ENCODE data around the gene PCYT2.

The PCYT2 gene

DNA sequence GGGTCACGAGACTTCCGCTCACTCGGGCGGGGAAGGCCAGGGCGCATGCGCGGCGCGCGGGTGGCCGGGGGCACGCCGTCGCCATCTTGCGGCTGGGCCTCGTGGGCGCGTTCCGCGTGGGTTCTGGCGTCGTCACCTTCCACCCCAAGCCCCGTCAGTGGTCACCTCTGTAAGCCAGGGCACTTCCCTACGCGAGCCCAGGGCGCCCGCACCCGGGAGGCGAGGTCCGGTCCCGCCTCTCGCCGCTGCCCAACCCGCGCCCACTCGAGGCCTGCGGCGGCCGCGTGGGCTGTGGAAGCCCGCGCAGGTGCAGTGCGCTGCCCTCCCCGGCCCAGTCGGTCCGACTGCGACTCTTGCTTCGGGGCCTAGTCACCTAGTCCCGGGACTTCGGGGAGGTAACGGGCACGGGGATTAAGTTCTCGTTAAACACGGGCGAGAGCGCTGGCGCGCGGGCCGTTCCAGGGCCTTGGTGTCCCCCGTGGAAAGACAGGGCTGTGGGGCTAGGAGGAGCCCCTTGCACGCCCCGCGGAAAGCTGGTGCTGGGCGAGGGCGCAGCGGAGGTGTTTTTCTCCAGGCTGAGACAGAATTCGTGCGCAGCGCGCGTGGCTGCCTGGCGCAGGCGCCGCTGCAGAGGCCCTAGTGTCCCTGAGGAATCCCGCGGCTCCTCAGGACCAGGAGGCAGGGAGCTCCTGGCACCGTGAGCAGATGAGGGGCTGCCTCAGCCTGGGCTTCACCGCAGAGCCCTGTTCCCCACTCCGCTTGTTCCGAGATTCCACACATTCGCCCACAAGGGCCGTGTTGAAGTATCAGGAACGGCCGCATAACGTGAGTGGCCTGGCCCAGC lies 39.6 kb downstream of the PCYT2 start (continued):
- TF ChIP-seq, protein P1, sequence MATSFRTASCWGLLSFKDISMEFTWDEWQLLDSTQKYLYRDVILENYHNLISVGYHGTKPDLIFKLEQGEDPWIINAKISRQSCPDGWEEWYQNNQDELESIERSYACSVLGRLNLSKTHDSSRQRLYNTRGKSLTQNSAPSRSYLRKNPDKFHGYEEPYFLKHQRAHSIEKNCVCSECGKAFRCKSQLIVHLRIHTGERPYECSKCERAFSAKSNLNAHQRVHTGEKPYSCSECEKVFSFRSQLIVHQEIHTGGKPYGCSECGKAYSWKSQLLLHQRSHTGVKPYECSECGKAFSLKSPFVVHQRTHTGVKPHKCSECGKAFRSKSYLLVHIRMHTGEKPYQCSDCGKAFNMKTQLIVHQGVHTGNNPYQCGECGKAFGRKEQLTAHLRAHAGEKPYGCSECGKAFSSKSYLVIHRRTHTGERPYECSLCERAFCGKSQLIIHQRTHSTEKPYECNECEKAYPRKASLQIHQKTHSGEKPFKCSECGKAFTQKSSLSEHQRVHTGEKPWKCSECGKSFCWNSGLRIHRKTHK (tag by site-specific recombination; IDR thresholded peaks at IDR 0.05): no peak
- TF ChIP-seq BCL11A (tag by site-specific recombination; IDR thresholded peaks at IDR 0.05; ENCODE audit: low read depth): no peak
- TF ChIP-seq, protein P2, sequence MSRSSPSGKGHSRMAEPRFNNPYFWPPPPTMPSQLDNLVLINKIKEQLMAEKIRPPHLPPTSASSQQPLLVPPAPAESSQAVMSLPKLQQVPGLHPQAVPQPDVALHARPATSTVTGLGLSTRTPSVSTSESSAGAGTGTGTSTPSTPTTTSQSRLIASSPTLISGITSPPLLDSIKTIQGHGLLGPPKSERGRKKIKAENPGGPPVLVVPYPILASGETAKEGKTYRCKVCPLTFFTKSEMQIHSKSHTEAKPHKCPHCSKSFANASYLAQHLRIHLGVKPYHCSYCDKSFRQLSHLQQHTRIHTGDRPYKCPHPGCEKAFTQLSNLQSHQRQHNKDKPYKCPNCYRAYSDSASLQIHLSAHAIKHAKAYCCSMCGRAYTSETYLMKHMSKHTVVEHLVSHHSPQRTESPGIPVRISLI (tag by site-specific recombination; IDR thresholded peaks at IDR 0.05): no peak
- TF ChIP-seq ZNF776 (tag by site-specific recombination; IDR thresholded peaks at IDR 0.05; ENCODE audit: borderline replicate concordance): no peak
- no peak; the same call in 1 of the 2 replicates for TF ChIP-seq ZNF184 (tag by site-specific recombination; IDR thresholded peaks at IDR 0.05)
- TF ChIP-seq, protein P3, sequence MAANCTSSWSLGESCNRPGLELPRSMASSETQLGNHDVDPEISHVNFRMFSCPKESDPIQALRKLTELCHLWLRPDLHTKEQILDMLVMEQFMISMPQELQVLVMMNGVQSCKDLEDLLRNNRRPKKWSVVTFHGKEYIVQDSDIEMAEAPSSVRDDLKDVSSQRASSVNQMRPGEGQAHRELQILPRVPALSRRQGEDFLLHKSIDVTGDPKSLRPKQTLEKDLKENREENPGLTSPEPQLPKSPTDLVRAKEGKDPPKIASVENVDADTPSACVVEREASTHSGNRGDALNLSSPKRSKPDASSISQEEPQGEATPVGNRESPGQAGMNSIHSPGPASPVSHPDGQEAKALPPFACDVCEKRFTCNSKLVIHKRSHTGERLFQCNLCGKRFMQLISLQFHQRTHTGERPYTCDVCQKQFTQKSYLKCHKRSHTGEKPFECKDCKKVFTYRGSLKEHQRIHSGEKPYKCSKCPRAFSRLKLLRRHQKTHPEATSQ (tag by site-specific recombination; IDR thresholded peaks at IDR 0.05): peak; percentile 89; the same call in 1 of the 2 replicates
- TF ChIP-seq, protein P4, sequence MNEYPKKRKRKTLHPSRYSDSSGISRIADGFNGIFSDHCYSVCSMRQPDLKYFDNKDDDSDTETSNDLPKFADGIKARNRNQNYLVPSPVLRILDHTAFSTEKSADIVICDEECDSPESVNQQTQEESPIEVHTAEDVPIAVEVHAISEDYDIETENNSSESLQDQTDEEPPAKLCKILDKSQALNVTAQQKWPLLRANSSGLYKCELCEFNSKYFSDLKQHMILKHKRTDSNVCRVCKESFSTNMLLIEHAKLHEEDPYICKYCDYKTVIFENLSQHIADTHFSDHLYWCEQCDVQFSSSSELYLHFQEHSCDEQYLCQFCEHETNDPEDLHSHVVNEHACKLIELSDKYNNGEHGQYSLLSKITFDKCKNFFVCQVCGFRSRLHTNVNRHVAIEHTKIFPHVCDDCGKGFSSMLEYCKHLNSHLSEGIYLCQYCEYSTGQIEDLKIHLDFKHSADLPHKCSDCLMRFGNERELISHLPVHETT (tag by site-specific recombination; IDR thresholded peaks at IDR 0.05): 0 out of 2 replicates have a peak, but pooled peaks have one; percentile 10
- TF ChIP-seq ZNF146 (tag by site-specific recombination; IDR thresholded peaks at IDR 0.05): no peak
- no peak for TF ChIP-seq ZNF501 (tag by site-specific recombination; IDR thresholded peaks at IDR 0.05)
- TF ChIP-seq, protein P5, sequence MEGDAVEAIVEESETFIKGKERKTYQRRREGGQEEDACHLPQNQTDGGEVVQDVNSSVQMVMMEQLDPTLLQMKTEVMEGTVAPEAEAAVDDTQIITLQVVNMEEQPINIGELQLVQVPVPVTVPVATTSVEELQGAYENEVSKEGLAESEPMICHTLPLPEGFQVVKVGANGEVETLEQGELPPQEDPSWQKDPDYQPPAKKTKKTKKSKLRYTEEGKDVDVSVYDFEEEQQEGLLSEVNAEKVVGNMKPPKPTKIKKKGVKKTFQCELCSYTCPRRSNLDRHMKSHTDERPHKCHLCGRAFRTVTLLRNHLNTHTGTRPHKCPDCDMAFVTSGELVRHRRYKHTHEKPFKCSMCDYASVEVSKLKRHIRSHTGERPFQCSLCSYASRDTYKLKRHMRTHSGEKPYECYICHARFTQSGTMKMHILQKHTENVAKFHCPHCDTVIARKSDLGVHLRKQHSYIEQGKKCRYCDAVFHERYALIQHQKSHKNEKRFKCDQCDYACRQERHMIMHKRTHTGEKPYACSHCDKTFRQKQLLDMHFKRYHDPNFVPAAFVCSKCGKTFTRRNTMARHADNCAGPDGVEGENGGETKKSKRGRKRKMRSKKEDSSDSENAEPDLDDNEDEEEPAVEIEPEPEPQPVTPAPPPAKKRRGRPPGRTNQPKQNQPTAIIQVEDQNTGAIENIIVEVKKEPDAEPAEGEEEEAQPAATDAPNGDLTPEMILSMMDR (tag by site-specific recombination; IDR thresholded peaks at IDR 0.05): peak; percentile 95
- TF ChIP-seq ZBTB17 (tag by site-specific recombination; IDR thresholded peaks at IDR 0.05): no peak
- TF ChIP-seq ZNF10 (tag by site-specific recombination; IDR thresholded peaks at IDR 0.05): no peak
- TF ChIP-seq ZNF23 (tag by site-specific recombination; IDR thresholded peaks at IDR 0.05; ENCODE audit: borderline replicate concordance): no peak
- TF ChIP-seq ZNF140 (tag by site-specific recombination; IDR thresholded peaks at IDR 0.05): no peak
- no peak for TF ChIP-seq ZNF138 (tag by site-specific recombination; IDR thresholded peaks at IDR 0.05; ENCODE audit: borderline replicate concordance)
- peak; percentile 95 for TF ChIP-seq ZNF335 (tag by site-specific recombination; conservative IDR thresholded peaks at IDR 0.05)
- no peak for TF ChIP-seq KLF7 (tag by site-specific recombination; IDR thresholded peaks at IDR 0.05; ENCODE audit: borderline replicate concordance)
- no peak for TF ChIP-seq ZNF621 (tag by site-specific recombination; IDR thresholded peaks at IDR 0.05)
- peak; percentile 42 for TF ChIP-seq SP7 (tag by site-specific recombination; IDR thresholded peaks at IDR 0.05)
- TF ChIP-seq ZNF416 (tag by site-specific recombination; IDR thresholded peaks at IDR 0.05): no peak
- TF ChIP-seq ZNF510 (tag by site-specific recombination; IDR thresholded peaks at IDR 0.05; ENCODE audit: insufficient replicate concordance): no peak
- TF ChIP-seq ZNF302 (tag by site-specific recombination; IDR thresholded peaks at IDR 0.05; ENCODE audit: low read depth): no peak
- no peak for TF ChIP-seq PRDM1 (tag by site-specific recombination; IDR thresholded peaks at IDR 0.05)
- TF ChIP-seq ZNF473 (tag by site-specific recombination; IDR thresholded peaks at IDR 0.05): no peak
- peak; percentile 99 for TF ChIP-seq ZNF785 (tag by site-specific recombination; IDR thresholded peaks at IDR 0.05)
- TF ChIP-seq, protein P6, sequence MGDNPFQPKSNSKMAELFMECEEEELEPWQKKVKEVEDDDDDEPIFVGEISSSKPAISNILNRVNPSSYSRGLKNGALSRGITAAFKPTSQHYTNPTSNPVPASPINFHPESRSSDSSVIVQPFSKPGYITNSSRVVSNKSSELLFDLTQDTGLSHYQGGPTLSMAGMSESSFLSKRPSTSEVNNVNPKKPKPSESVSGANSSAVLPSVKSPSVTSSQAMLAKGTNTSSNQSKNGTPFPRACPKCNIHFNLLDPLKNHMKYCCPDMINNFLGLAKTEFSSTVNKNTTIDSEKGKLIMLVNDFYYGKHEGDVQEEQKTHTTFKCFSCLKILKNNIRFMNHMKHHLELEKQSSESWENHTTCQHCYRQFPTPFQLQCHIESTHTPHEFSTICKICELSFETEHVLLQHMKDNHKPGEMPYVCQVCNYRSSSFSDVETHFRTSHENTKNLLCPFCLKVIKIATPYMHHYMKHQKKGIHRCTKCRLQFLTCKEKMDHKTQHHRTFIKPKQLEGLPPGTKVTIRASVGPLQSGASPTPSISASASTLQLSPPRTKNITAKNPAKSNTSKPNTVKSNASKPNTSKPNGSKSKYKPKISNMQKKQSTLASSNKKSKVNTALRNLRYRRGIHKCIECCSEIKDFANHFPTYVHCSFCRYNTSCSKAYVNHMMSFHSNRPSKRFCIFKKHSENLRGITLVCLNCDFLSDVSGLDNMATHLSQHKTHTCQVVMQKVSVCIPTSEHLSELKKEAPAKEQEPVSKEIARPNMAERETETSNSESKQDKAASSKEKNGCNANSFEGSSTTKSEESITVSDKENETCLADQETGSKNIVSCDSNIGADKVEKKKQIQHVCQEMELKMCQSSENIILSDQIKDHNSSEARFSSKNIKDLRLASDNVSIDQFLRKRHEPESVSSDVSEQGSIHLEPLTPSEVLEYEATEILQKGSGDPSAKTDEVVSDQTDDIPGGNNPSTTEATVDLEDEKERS (tag by site-specific recombination; IDR thresholded peaks at IDR 0.05): no peak
- TF ChIP-seq, protein P7, sequence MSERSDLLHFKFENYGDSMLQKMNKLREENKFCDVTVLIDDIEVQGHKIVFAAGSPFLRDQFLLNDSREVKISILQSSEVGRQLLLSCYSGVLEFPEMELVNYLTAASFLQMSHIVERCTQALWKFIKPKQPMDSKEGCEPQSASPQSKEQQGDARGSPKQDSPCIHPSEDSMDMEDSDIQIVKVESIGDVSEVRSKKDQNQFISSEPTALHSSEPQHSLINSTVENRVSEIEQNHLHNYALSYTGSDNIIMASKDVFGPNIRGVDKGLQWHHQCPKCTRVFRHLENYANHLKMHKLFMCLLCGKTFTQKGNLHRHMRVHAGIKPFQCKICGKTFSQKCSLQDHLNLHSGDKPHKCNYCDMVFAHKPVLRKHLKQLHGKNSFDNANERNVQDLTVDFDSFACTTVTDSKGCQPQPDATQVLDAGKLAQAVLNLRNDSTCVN (tag by site-specific recombination; optimal IDR thresholded peaks at IDR 0.05): peak; percentile 92

All from HEK293 (cell line).